HepG2 (cell line): ENCODE results near the gene OR6C3.
"Not testable (repeated sequence)": the region's sequence is repeated elsewhere in the genome, so short reads cannot be mapped to it uniquely, and the experiment has no call there.

ENCODE experiments used
- DPF2 ChIP-seq: sonication (generic); formaldehyde crosslinking; IDR thresholded peaks from 2 replicates; pipeline ENCODE4 v1.4.0; 2020; ENCODE audit warnings: mild to moderate bottlenecking, low read depth, missing genetic modification reagents, borderline replicate concordance
- EZH2 ChIP-seq: conservative IDR thresholded peaks from 2 replicates; pipeline ENCODE4 v1.6.1; 2012; ENCODE audit warnings: mild to moderate bottlenecking, low read depth, low read length, moderate library complexity
- GABPA ChIP-seq, 2 experiments: IDR thresholded peaks; 2 replicates each; pipeline ENCODE4 v1.6.1; 2011 to 2016; ENCODE audit warnings: low read depth in 2 of 2, low read length in 1 of 2, missing biosample characterization in 1 of 2, missing genetic modification characterization in 1 of 2
- HIVEP1 ChIP-seq: sonication (generic); formaldehyde crosslinking; IDR thresholded peaks from 2 replicates; pipeline ENCODE4 v1.4.0; 2020; ENCODE audit warnings: mild to moderate bottlenecking, missing genetic modification reagents
- HMG20B ChIP-seq: conservative IDR thresholded peaks from 2 replicates; pipeline ENCODE4 v1.6.1; 2016; ENCODE audit warnings: missing genetic modification reagents, missing compliant biosample characterization
- IRF1 ChIP-seq: sonication (generic); formaldehyde crosslinking; IDR thresholded peaks from 2 replicates; pipeline ENCODE4 v1.4.0; 2020; ENCODE audit warnings: low read depth, mild to moderate bottlenecking, missing genetic modification reagents
- SP2 ChIP-seq: sonication (generic); formaldehyde crosslinking; IDR thresholded peaks from 2 replicates; pipeline ENCODE4 v1.5.1; 2020; ENCODE audit warnings: mild to moderate bottlenecking, missing genetic modification reagents
- THRA ChIP-seq: sonication (generic); formaldehyde crosslinking; IDR thresholded peaks from 2 replicates; pipeline ENCODE4 v1.4.0; 2020; ENCODE audit warnings: missing genetic modification reagents, borderline replicate concordance
- TOE1 ChIP-seq: sonication (generic); formaldehyde crosslinking; IDR thresholded peaks from 2 replicates; pipeline ENCODE4 v1.4.0; 2020; ENCODE audit warnings: mild to moderate bottlenecking, missing genetic modification reagents
- ZNF121 ChIP-seq: sonication (generic); formaldehyde crosslinking; IDR thresholded peaks from 2 replicates; pipeline ENCODE4 v1.5.0; 2020; ENCODE audit warnings: mild to moderate bottlenecking, missing genetic modification reagents
- ZNF136 ChIP-seq: sonication (generic); formaldehyde crosslinking; IDR thresholded peaks from 2 replicates; pipeline ENCODE4 v1.8.1; 2022; ENCODE audit warnings: low read depth, mild to moderate bottlenecking, moderate library complexity, missing genetic modification reagents
- ZNF296 ChIP-seq: sonication (generic); formaldehyde crosslinking; conservative IDR thresholded peaks from 2 replicates; pipeline ENCODE4 v1.5.0; 2020; ENCODE audit warnings: mild to moderate bottlenecking, missing genetic modification reagents
- ZZZ3 ChIP-seq: sonication (generic); formaldehyde crosslinking; IDR thresholded peaks from 2 replicates; pipeline ENCODE4 v1.4.0; 2020; ENCODE audit warnings: missing genetic modification reagents, mild to moderate bottlenecking, borderline replicate concordance
- TF ChIP-seq, protein P1 (sequence below): sonication (generic); formaldehyde crosslinking; IDR thresholded peaks from 2 replicates; pipeline ENCODE4 v1.4.0; 2020; ENCODE audit warnings: missing genetic modification reagents

DNA sequence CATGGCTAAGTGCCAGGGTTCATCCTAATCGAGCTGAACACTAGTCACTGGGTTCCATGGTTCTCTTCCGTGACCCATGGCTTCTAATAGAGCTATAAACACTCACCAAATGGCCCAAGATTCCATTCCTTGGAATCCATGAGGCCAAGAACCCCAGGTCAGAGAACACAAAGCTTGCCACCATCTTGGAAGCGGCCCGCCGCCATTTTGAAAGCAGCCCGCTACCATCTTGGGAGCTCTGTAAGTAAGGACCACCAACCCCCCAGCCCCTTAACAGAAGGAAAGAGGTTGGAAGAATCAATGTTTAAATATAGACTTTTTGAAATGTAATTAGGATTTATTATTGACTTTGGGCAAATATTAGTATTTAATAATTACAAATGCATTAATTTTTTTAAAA lies 4.7 kb upstream of the OR6C3 start:
- TF ChIP-seq HMG20B (CRISPR knock-in tag); IRF1 (CRISPR knock-in tag); SP2 (CRISPR knock-in tag); ZZZ3 (CRISPR knock-in tag); GABPA (IDR thresholded peaks at IDR 0.05; ENCODE audit: low read depth, low read length); GABPA (CRISPR knock-in tag; IDR thresholded peaks at IDR 0.05; ENCODE audit: low read depth); ZNF296; HIVEP1; EZH2; ZNF136; ZNF121; THRA; TOE1 (CRISPR knock-in tag); DPF2: not testable (repeated sequence)
- TF ChIP-seq, protein P1, sequence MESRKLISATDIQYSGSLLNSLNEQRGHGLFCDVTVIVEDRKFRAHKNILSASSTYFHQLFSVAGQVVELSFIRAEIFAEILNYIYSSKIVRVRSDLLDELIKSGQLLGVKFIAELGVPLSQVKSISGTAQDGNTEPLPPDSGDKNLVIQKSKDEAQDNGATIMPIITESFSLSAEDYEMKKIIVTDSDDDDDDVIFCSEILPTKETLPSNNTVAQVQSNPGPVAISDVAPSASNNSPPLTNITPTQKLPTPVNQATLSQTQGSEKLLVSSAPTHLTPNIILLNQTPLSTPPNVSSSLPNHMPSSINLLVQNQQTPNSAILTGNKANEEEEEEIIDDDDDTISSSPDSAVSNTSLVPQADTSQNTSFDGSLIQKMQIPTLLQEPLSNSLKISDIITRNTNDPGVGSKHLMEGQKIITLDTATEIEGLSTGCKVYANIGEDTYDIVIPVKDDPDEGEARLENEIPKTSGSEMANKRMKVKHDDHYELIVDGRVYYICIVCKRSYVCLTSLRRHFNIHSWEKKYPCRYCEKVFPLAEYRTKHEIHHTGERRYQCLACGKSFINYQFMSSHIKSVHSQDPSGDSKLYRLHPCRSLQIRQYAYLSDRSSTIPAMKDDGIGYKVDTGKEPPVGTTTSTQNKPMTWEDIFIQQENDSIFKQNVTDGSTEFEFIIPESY = not testable (repeated sequence)
